Measurements from ENCODE around the gene SH3BP4.

DNA sequence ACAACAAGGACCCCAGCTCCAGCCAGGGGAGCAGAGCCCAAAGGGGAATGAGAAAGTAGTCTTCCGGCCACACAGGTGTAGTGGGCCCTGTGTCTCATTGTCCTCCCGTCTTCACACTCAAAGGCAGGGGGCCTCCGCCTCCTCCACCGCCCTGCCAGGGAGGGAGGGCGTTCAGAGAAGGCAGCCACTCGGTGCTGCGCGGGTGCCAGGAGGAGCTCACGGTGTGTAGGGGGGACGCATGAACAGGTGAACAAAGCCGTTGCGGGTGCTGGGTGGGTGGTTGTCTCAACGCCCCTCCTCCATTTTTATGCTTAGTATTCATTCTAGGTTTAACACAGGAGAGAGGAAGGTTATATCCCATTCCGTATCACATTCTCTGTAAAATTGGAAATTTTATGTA, 36.7 kb downstream of the SH3BP4 start:
- no peak for TF ChIP-seq POLR2A (IDR thresholded peaks at IDR 0.05; ENCODE audit: low read length)
- TF ChIP-seq, protein P1, sequence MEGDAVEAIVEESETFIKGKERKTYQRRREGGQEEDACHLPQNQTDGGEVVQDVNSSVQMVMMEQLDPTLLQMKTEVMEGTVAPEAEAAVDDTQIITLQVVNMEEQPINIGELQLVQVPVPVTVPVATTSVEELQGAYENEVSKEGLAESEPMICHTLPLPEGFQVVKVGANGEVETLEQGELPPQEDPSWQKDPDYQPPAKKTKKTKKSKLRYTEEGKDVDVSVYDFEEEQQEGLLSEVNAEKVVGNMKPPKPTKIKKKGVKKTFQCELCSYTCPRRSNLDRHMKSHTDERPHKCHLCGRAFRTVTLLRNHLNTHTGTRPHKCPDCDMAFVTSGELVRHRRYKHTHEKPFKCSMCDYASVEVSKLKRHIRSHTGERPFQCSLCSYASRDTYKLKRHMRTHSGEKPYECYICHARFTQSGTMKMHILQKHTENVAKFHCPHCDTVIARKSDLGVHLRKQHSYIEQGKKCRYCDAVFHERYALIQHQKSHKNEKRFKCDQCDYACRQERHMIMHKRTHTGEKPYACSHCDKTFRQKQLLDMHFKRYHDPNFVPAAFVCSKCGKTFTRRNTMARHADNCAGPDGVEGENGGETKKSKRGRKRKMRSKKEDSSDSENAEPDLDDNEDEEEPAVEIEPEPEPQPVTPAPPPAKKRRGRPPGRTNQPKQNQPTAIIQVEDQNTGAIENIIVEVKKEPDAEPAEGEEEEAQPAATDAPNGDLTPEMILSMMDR (IDR thresholded peaks at IDR 0.05), result no peak
- TF ChIP-seq, protein P2, sequence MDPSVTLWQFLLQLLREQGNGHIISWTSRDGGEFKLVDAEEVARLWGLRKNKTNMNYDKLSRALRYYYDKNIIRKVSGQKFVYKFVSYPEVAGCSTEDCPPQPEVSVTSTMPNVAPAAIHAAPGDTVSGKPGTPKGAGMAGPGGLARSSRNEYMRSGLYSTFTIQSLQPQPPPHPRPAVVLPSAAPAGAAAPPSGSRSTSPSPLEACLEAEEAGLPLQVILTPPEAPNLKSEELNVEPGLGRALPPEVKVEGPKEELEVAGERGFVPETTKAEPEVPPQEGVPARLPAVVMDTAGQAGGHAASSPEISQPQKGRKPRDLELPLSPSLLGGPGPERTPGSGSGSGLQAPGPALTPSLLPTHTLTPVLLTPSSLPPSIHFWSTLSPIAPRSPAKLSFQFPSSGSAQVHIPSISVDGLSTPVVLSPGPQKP (IDR thresholded peaks at IDR 0.05; ENCODE audit: low read depth, low read length), result no peak
- TF ChIP-seq ZFP36 (IDR thresholded peaks at IDR 0.05; ENCODE audit: borderline replicate concordance, partially characterized antibody), result no peak
- TF ChIP-seq SMC3 (IDR thresholded peaks at IDR 0.05), result no peak

Measured in A549 (cell line).